ENCODE measurements around the gene LMCD1.

LMCD1 gene

GRCh38 chr3:8517487-8517886 is 15.9 kb downstream of the LMCD1 start:
- TF ChIP-seq CTCF (conservative IDR thresholded peaks at IDR 0.05) = no peak
- no peak overlapping the region for H3K27ac ChIP-seq

GRCh38 chr3:8518138-8518537 is 16.5 kb downstream of the LMCD1 start:
- TF ChIP-seq CTCF (conservative IDR thresholded peaks at IDR 0.05) = no peak
- no peak overlapping the region for H3K27ac ChIP-seq

- H3K27ac ChIP-seq = no peak overlapping the region
- TF ChIP-seq CTCF (conservative IDR thresholded peaks at IDR 0.05) = no peak
These were observed 17.5 kb downstream of the LMCD1 start for GRCh38 chr3:8519156-8519555.

- TF ChIP-seq CTCF (conservative IDR thresholded peaks at IDR 0.05) = no peak
These were observed 18.3 kb downstream of the LMCD1 start for GRCh38 chr3:8519774-8520448.

GRCh38 chr3:8520816-8521403 is 19.3 kb downstream of the LMCD1 start:
- H3K27ac ChIP-seq = no peak overlapping the region
- no peak for TF ChIP-seq CTCF (conservative IDR thresholded peaks at IDR 0.05)

More at GRCh38 chr3:8519774-8520448, 18.3 kb downstream of the LMCD1 start:
- H3K27ac ChIP-seq = no peak overlapping the region

GRCh38 chr3:8523041-8523440 is 21.4 kb downstream of the LMCD1 start:
- TF ChIP-seq CTCF (conservative IDR thresholded peaks at IDR 0.05) = no peak
- no peak overlapping the region for H3K27ac ChIP-seq

GRCh38 chr3:8524249-8524648 is 22.6 kb downstream of the LMCD1 start:
- TF ChIP-seq CTCF (conservative IDR thresholded peaks at IDR 0.05) = no peak
- H3K27ac ChIP-seq = no peak overlapping the region
